ENCODE data around the gene GPC3.

Gene GPC3

DNA sequence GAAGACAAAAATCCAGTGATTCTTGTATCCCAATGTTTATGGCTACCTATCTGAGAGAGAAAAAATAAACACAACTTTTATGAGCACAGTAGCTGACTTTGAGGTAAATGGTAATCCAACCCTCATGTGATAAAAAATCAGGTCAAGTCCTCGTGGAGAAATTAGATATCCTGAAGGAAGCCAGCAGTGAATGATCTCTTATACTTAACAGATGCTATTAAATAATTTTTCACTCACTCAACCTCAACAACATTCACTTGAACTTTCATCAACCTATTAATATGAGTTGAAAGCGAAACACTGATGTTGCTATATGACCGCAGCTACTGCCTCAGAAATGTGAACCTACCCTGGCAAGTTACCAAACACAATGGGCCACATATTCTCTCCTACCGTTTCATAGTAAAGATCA lies 105.4 kb downstream of the GPC3 start (continued):
- TF ChIP-seq, protein P1, sequence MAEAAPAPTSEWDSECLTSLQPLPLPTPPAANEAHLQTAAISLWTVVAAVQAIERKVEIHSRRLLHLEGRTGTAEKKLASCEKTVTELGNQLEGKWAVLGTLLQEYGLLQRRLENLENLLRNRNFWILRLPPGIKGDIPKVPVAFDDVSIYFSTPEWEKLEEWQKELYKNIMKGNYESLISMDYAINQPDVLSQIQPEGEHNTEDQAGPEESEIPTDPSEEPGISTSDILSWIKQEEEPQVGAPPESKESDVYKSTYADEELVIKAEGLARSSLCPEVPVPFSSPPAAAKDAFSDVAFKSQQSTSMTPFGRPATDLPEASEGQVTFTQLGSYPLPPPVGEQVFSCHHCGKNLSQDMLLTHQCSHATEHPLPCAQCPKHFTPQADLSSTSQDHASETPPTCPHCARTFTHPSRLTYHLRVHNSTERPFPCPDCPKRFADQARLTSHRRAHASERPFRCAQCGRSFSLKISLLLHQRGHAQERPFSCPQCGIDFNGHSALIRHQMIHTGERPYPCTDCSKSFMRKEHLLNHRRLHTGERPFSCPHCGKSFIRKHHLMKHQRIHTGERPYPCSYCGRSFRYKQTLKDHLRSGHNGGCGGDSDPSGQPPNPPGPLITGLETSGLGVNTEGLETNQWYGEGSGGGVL (tag by site-specific recombination; IDR thresholded peaks at IDR 0.05): no peak
- TF ChIP-seq PRDM6 (tag by site-specific recombination; IDR thresholded peaks at IDR 0.05) (peak; percentile 95), ZNF670 (tag by site-specific recombination; IDR thresholded peaks at IDR 0.05; ENCODE audit: low read depth) (no peak), ZNF843 (tag by site-specific recombination; IDR thresholded peaks at IDR 0.05) (peak; percentile 94), PRDM4 (tag by site-specific recombination; IDR thresholded peaks at IDR 0.05) (peak; percentile 82), GLIS2 (tag by site-specific recombination; IDR thresholded peaks at IDR 0.05) (no peak), SP3 (tag by site-specific recombination; IDR thresholded peaks at IDR 0.05) (no peak), ZXDB (tag by site-specific recombination; IDR thresholded peaks at IDR 0.05) (peak; percentile 87), ZNF366 (tag by site-specific recombination; conservative IDR thresholded peaks at IDR 0.05) (0 out of 2 replicates have a peak, but pooled peaks have one; percentile 48), KLF8 (tag by site-specific recombination; IDR thresholded peaks at IDR 0.05) (peak; percentile 39; the same call in 1 of the 2 replicates), YY2 (tag by site-specific recombination; IDR thresholded peaks at IDR 0.05) (no peak), ZNF555 (tag by site-specific recombination; conservative IDR thresholded peaks at IDR 0.05) (no peak), KLF10 (tag by site-specific recombination; IDR thresholded peaks at IDR 0.05) (peak; percentile 64), ZBTB7A (tag by site-specific recombination; IDR thresholded peaks at IDR 0.05; ENCODE audit: low read depth) (no peak), ZNF629 (tag by site-specific recombination; IDR thresholded peaks at IDR 0.05) (peak; percentile 62), GLI2 (tag by site-specific recombination; IDR thresholded peaks at IDR 0.05; ENCODE audit: borderline replicate concordance, low read depth) (peak; percentile 39; the same call in 1 of the 2 replicates), ZNF423 (tag by site-specific recombination; IDR thresholded peaks at IDR 0.05) (no peak), ZNF561 (tag by site-specific recombination; IDR thresholded peaks at IDR 0.05; ENCODE audit: borderline replicate concordance) (0 out of 2 replicates have a peak, but pooled peaks have one; percentile 60), GFI1B (tag by site-specific recombination; IDR thresholded peaks at IDR 0.05) (peak; percentile 69), ZNF18 (tag by site-specific recombination; IDR thresholded peaks at IDR 0.05) (peak; percentile 70), ZNF791 (tag by site-specific recombination; IDR thresholded peaks at IDR 0.05) (no peak), FEZF1 (tag by site-specific recombination; IDR thresholded peaks at IDR 0.05) (peak; percentile 86), ZNF704 (tag by site-specific recombination; IDR thresholded peaks at IDR 0.05) (no peak), OVOL3 (tag by site-specific recombination; IDR thresholded peaks at IDR 0.05) (0 out of 2 replicates have a peak, but pooled peaks have one; percentile 49)
- TF ChIP-seq, protein P2, sequence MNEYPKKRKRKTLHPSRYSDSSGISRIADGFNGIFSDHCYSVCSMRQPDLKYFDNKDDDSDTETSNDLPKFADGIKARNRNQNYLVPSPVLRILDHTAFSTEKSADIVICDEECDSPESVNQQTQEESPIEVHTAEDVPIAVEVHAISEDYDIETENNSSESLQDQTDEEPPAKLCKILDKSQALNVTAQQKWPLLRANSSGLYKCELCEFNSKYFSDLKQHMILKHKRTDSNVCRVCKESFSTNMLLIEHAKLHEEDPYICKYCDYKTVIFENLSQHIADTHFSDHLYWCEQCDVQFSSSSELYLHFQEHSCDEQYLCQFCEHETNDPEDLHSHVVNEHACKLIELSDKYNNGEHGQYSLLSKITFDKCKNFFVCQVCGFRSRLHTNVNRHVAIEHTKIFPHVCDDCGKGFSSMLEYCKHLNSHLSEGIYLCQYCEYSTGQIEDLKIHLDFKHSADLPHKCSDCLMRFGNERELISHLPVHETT (tag by site-specific recombination; IDR thresholded peaks at IDR 0.05): peak; percentile 17; the same call in 1 of the 2 replicates
- TF ChIP-seq, protein P3, sequence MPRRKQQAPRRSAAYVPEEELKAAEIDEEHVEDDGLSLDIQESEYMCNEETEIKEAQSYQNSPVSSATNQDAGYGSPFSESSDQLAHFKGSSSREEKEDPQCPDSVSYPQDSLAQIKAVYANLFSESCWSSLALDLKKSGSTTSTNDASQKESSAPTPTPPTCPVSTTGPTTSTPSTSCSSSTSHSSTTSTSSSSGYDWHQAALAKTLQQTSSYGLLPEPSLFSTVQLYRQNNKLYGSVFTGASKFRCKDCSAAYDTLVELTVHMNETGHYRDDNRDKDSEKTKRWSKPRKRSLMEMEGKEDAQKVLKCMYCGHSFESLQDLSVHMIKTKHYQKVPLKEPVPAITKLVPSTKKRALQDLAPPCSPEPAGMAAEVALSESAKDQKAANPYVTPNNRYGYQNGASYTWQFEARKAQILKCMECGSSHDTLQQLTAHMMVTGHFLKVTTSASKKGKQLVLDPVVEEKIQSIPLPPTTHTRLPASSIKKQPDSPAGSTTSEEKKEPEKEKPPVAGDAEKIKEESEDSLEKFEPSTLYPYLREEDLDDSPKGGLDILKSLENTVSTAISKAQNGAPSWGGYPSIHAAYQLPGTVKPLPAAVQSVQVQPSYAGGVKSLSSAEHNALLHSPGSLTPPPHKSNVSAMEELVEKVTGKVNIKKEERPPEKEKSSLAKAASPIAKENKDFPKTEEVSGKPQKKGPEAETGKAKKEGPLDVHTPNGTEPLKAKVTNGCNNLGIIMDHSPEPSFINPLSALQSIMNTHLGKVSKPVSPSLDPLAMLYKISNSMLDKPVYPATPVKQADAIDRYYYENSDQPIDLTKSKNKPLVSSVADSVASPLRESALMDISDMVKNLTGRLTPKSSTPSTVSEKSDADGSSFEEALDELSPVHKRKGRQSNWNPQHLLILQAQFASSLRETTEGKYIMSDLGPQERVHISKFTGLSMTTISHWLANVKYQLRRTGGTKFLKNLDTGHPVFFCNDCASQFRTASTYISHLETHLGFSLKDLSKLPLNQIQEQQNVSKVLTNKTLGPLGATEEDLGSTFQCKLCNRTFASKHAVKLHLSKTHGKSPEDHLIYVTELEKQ (tag by site-specific recombination; IDR thresholded peaks at IDR 0.05; ENCODE audit: borderline replicate concordance): peak; percentile 75; the same call in 1 of the 2 replicates

Measured in HEK293 (cell line).